HEK293T (cell line): ENCODE data around the gene PITPNM2.

Source experiments
- ARNT ChIP-seq: fragments of 450-650 bp; IDR thresholded peaks from 2 replicates; pipeline ENCODE4 v1.6.1; 2017; ENCODE audit warnings: mild to moderate bottlenecking
- BHLHE40 ChIP-seq: fragments of 450-650 bp; IDR thresholded peaks from 2 replicates; pipeline ENCODE4 v1.6.1; 2016; ENCODE audit warnings: mild to moderate bottlenecking, moderate library complexity, borderline replicate concordance
- ELF4 ChIP-seq: fragments of 450-650 bp; IDR thresholded peaks from 2 replicates; pipeline ENCODE4 v1.6.1; 2017; ENCODE audit warnings: antibody characterized with exemption
- FOXA1 ChIP-seq: fragments of 450-650 bp; IDR thresholded peaks from 2 replicates; pipeline ENCODE4 v1.6.1; 2016; ENCODE audit warnings: mild to moderate bottlenecking
- FOXK2 ChIP-seq: fragments of 450-650 bp; IDR thresholded peaks from 2 replicates; pipeline ENCODE4 v1.6.1; 2016; ENCODE audit warnings: mild to moderate bottlenecking
- FOXM1 ChIP-seq: fragments of 450-650 bp; IDR thresholded peaks from 2 replicates; pipeline ENCODE4 v1.6.1; 2017; ENCODE audit warnings: mild to moderate bottlenecking, borderline replicate concordance
- L3MBTL2 ChIP-seq: fragments of 450-650 bp; conservative IDR thresholded peaks from 2 replicates; pipeline ENCODE4 v1.6.1; 2016; ENCODE audit warnings: mild to moderate bottlenecking
- SP1 ChIP-seq: fragments of 450-650 bp; IDR thresholded peaks from 2 replicates; pipeline ENCODE4 v1.6.1; 2017
- ZNF384 ChIP-seq: fragments of 450-650 bp; IDR thresholded peaks from 2 replicates; pipeline ENCODE4 v1.6.1; 2016

- no peak for TF ChIP-seq FOXA1
- no peak for TF ChIP-seq ARNT
- TF ChIP-seq BHLHE40, result no peak
- TF ChIP-seq L3MBTL2, result no peak
- no peak for TF ChIP-seq FOXK2
- TF ChIP-seq ELF4, result no peak
- no peak for TF ChIP-seq SP1
- TF ChIP-seq FOXM1, result no peak
- TF ChIP-seq ZNF384, result no peak
Measured at GRCh38 chr12:123145211-123145610, 5.7 kb downstream of the PITPNM2 start.
